A673 (cell line): ENCODE data around the gene ARFGAP2.

ENCODE experiments used
- EZH2 ChIP-seq: fragments of 200-600 bp; sonication (generic); IDR thresholded peaks from 2 replicates; pipeline ENCODE4 v1.6.1; 2017; ENCODE audit warnings: borderline replicate concordance, low read depth, mild to moderate bottlenecking, mixed read lengths, antibody characterized with exemption, low read length; ENCODE audit not compliant: poor library complexity, severe bottlenecking
- TF ChIP-seq, protein P1 (sequence below): fragments of 300-800, 200-600 bp; sonication (generic); conservative IDR thresholded peaks from 2 replicates; pipeline ENCODE4 v1.5.1; 2017; ENCODE audit warnings: low read depth, mild to moderate bottlenecking, antibody characterized with exemption, low read length, moderate library complexity, mixed read lengths

- TF ChIP-seq, protein P1, sequence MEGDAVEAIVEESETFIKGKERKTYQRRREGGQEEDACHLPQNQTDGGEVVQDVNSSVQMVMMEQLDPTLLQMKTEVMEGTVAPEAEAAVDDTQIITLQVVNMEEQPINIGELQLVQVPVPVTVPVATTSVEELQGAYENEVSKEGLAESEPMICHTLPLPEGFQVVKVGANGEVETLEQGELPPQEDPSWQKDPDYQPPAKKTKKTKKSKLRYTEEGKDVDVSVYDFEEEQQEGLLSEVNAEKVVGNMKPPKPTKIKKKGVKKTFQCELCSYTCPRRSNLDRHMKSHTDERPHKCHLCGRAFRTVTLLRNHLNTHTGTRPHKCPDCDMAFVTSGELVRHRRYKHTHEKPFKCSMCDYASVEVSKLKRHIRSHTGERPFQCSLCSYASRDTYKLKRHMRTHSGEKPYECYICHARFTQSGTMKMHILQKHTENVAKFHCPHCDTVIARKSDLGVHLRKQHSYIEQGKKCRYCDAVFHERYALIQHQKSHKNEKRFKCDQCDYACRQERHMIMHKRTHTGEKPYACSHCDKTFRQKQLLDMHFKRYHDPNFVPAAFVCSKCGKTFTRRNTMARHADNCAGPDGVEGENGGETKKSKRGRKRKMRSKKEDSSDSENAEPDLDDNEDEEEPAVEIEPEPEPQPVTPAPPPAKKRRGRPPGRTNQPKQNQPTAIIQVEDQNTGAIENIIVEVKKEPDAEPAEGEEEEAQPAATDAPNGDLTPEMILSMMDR, result no peak
- TF ChIP-seq EZH2, result no peak
Measured at GRCh38 chr11:47147250-47147649, 29.4 kb downstream of the ARFGAP2 start.
